Nephron (organoid): ENCODE data around the gene FXYD6.
A peak's percentile ranks its signal among the peaks of the same experiment; 100 is the strongest.

Experiments
- H3K27ac Mint-ChIP-seq, 3 experiments: 2 replicates each; pipeline ENCODE4 v1.8.0; 2020; ENCODE audit warnings: mixed read lengths in 3 of 3, mild to moderate bottlenecking in 2 of 3, moderate library complexity in 1 of 3
- H3K27me3 Mint-ChIP-seq: 2 replicates; pipeline ENCODE4 v1.8.0; 2021; ENCODE audit warnings: low read depth, mild to moderate bottlenecking, moderate library complexity, mixed read lengths
- H3K36me3 Mint-ChIP-seq: 2 replicates; pipeline ENCODE4 v1.8.0; 2020; ENCODE audit warnings: low read depth, mixed read lengths
- H3K4me1 Mint-ChIP-seq: 2 replicates; pipeline ENCODE4 v1.8.0; 2020; ENCODE audit warnings: mixed read lengths
- H3K4me3 Mint-ChIP-seq, 3 experiments: 2 replicates each; pipeline ENCODE4 v1.8.0; 2020; ENCODE audit warnings: mild to moderate bottlenecking in 3 of 3, mixed read lengths in 3 of 3, moderate library complexity in 2 of 3
- H3K9me3 Mint-ChIP-seq: 2 replicates; pipeline ENCODE4 v1.8.0; 2020; ENCODE audit warnings: mixed read lengths
- TF ChIP-seq, protein P1 (sequence below), 3 experiments: fragments of 200-600 bp; sonication (generic); IDR thresholded peaks; one replicate each; pipeline ENCODE4 v1.5.0; 2021; ENCODE audit warnings: antibody characterized with exemption in 3 of 3; ENCODE audit not compliant: unreplicated experiment in 3 of 3

FXYD6 gene

GRCh38 chr11:117917591-117918151, 41.2 kb upstream of the FXYD6 start:
- Mint-ChIP-seq H3K4me3 (no peak overlapping the region), H3K9me3 (no peaks in the 10 kb centered on the region), H3K27ac (no peak overlapping the region), H3K36me3 (no peaks in the 10 kb centered on the region), H3K27me3 (peaks cover 28% of the 10 kb centered on the region), H3K4me1 (peaks cover 20% of the 10 kb centered on the region)
- TF ChIP-seq, protein P1, sequence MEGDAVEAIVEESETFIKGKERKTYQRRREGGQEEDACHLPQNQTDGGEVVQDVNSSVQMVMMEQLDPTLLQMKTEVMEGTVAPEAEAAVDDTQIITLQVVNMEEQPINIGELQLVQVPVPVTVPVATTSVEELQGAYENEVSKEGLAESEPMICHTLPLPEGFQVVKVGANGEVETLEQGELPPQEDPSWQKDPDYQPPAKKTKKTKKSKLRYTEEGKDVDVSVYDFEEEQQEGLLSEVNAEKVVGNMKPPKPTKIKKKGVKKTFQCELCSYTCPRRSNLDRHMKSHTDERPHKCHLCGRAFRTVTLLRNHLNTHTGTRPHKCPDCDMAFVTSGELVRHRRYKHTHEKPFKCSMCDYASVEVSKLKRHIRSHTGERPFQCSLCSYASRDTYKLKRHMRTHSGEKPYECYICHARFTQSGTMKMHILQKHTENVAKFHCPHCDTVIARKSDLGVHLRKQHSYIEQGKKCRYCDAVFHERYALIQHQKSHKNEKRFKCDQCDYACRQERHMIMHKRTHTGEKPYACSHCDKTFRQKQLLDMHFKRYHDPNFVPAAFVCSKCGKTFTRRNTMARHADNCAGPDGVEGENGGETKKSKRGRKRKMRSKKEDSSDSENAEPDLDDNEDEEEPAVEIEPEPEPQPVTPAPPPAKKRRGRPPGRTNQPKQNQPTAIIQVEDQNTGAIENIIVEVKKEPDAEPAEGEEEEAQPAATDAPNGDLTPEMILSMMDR (IDR thresholded peaks at IDR 0.05; ENCODE audit: unreplicated experiment in 3 of 3), result no peak

DNA sequence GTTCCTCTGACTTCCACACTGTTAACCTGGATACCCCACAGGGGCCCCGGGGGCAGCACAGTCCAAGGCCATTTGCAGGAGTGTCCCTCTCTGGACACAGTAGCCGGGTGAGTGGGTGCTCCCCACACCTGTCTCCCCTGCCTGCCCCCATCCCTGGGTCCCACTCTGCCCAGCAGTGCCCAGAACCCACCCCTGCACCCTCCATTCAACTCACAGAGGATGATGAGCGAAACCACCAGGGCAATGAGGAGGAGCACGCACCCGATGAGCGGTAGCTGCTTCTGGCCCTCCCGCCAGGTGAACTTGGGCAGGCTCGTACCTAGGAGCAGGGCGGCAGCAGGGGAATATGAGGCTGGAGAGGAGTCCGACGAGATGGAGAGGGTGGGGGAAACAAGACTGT, 40.5 kb upstream of the FXYD6 start:
- H3K36me3 Mint-ChIP-seq, result no peaks in the 10 kb centered on the region
- H3K27ac Mint-ChIP-seq, result no peak overlapping the region
- no peaks in the 10 kb centered on the region for H3K9me3 Mint-ChIP-seq
- peaks cover 20% of the 10 kb centered on the region for H3K4me1 Mint-ChIP-seq
- no peak overlapping the region for H3K4me3 Mint-ChIP-seq
- peaks cover 26% of the 10 kb centered on the region for H3K27me3 Mint-ChIP-seq
- TF ChIP-seq, protein P1 (IDR thresholded peaks at IDR 0.05; ENCODE audit: unreplicated experiment in 3 of 3), result no peak

GRCh38 chr11:117915672-117916235, 39.3 kb upstream of the FXYD6 start:
- Mint-ChIP-seq H3K4me1 (peaks cover 24% of the 10 kb centered on the region), H3K36me3 (no peaks in the 10 kb centered on the region), H3K27me3 (peaks cover 23% of the 10 kb centered on the region), H3K27ac (peak overlapping the region in 1 of 3 experiments; percentile 17), H3K4me3 (no peak overlapping the region), H3K9me3 (no peaks in the 10 kb centered on the region)
- TF ChIP-seq, protein P1 (IDR thresholded peaks at IDR 0.05; ENCODE audit: unreplicated experiment in 3 of 3), result no peak

DNA sequence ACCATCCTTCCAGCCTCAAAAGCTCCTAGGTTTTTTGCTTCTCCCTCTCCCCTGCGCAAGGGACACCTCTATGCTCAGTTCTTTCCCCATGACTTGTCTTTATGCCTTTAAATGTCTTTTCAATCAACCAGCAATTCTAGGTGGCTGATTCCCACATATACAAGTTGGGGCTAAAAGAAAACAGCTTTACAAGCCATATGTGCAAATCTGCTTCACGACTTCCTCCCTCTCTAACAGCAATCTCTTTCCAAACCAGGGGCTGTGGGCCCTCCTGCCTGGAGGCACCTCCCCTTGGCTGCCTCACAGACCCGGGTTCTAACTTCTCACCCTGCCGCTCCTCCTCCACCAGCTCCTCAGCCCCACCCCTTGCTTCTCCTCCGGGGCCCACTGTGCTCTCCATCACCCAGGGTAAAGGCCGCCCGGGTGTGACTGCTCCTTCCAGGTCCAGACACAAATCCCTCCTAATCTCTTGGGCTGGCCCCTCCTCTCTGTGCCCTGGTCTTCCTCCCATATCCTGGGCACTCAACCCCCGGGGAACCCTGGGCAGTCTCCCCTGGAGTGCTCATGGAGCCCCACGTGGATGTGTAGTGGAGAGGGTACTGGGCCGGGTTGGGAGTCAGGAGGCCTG, 38.6 kb upstream of the FXYD6 start:
- TF ChIP-seq, protein P1 (IDR thresholded peaks at IDR 0.05; ENCODE audit: unreplicated experiment in 3 of 3), result no peak
- H3K27ac Mint-ChIP-seq, result peak overlapping the region; percentile 7 to 38 (median 23)
- peaks cover 23% of the 10 kb centered on the region for H3K27me3 Mint-ChIP-seq
- no peaks in the 10 kb centered on the region for H3K36me3 Mint-ChIP-seq
- peaks cover 25% of the 10 kb centered on the region for H3K4me1 Mint-ChIP-seq
- H3K4me3 Mint-ChIP-seq, result no peak overlapping the region
- no peaks in the 10 kb centered on the region for H3K9me3 Mint-ChIP-seq

GRCh38 chr11:117914398-117914761, 37.9 kb upstream of the FXYD6 start:
- Mint-ChIP-seq H3K27me3 (peaks cover 23% of the 10 kb centered on the region), H3K4me1 (peaks cover 24% of the 10 kb centered on the region), H3K27ac (peak overlapping the region in 1 of 3 experiments; percentile 19), H3K4me3 (no peak overlapping the region), H3K36me3 (no peaks in the 10 kb centered on the region), H3K9me3 (no peaks in the 10 kb centered on the region)
- TF ChIP-seq, protein P1 (IDR thresholded peaks at IDR 0.05; ENCODE audit: unreplicated experiment in 3 of 3), result no peak
